HG03135 (cell line): Measurements from ENCODE around the gene CBX2.
"Not testable (repeated sequence)": the region's sequence is repeated elsewhere in the genome, so short reads cannot be mapped to it uniquely, and the experiment has no call there.

Source experiments
- ATAC-seq: cut with Tn5 transposase; IDR thresholded peaks from one replicate; pipeline ENCODE4 v1.9.1; 2021; ENCODE audit warnings: mild to moderate bottlenecking, moderate library complexity; ENCODE audit not compliant: unreplicated experiment

CBX2 gene

GRCh38 chr17:79742589-79742918, 35.4 kb upstream of the CBX2 start:
- no peak for ATAC-seq

GRCh38 chr17:79742951-79743476, 34.9 kb upstream of the CBX2 start:
- ATAC-seq, result no peak

GRCh38 chr17:79743614-79744013, 34.3 kb upstream of the CBX2 start:
- ATAC-seq, result no peak

GRCh38 chr17:79745641-79746105, 32.3 kb upstream of the CBX2 start:
- ATAC-seq, result no peak

- ATAC-seq, result no peak
Measured at GRCh38 chr17:79746889-79747507, 30.9 kb upstream of the CBX2 start.

DNA sequence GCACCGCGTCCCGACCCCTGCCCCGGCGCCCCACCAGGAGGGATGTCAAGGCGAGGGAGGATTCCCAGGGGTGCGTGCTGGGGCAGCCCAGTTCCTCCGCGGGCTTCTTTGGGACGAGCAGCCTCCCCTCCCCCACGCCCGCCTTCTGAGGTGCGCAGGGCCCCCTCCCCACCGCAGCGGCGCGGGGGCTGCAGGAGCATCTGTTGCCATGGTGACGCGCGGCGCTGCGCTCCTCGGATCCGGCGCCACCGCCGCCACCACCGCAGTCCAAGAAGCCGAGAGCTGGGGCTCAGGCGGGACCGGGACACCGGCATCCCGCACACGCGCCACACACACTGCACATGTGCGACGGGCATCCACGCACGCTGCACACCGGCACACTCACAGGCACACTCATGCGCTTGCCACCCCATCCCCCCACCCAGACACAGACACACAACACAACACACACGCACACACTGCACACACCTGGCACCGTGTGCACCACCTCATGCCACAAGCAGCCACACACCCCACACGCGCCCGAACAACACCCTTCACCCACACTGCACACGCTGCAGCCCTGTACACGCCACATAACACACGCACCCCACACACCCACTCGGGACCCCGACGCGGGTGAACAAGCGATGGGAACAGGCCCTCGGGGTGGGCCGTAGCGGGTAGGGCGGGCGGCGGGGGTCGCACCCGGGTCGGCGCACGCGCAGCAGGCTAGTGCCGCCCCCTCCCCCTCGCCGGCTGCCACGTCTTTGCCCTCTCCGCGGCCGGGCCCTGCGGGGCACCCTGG, 30.2 kb upstream of the CBX2 start:
- no peak for ATAC-seq

GRCh38 chr17:79748295-79749099, 29.5 kb upstream of the CBX2 start:
- ATAC-seq, result no peak

DNA sequence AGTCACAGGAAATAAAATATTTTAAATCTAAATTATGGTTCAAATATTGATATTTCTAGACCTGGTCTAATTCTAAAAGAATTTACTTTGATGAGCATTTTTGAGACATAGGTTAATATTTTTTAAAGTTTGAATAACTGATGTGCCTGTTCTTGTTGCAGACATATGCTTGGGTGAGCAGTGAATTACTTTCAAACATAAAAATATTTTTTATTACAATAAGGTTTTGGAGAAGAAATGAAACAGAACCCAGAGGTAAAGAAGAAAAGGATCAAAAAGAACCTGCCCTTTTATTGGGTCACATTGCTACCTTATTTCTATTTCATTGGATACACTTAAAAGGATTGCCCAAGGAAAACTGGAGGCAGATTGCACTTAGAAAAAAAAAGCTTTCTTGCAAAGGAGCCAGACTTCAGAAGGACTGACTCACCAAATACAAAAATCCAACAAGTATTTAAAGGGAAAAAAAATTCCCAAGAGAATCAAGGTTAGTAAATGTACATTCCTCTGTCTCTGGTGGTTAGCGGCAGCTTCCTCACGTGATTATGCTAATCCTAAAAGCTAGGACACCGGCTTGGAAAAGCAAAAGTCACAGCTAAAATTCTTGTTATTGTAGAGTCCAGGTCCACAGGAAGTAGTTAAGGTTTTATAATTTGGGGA, 28.7 kb upstream of the CBX2 start:
- ATAC-seq, result no peak

GRCh38 chr17:79749958-79750357, 28.0 kb upstream of the CBX2 start:
- ATAC-seq, result no peak

GRCh38 chr17:79750650-79751545, 27.1 kb upstream of the CBX2 start:
- no peak for ATAC-seq

GRCh38 chr17:79752175-79752574, 25.8 kb upstream of the CBX2 start:
- ATAC-seq, result no peak

DNA sequence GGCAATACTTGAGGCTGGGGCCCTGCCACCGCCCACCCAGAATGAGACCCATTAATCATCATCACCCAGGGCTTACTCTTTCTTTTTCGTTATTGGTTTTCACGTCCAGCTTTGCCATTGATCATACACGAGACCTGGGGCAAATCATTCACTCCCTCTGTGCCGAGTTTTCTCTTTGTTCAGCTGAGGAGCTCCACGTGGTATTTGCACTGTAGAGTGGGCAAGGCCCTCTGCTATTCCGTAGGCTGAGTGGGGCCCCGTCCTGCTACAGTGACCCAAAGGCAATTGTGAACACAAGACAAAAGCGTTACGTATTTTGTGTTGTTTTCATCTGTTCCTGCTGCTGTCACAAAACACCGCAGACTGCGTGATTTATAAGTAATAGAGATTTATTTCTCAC, 23.6 kb upstream of the CBX2 start:
- no peak for ATAC-seq

- ATAC-seq, result not testable (repeated sequence)
Measured at GRCh38 chr17:79754903-79755302, 23.0 kb upstream of the CBX2 start.

GRCh38 chr17:79755591-79755990, 22.4 kb upstream of the CBX2 start:
- ATAC-seq, result no peak

DNA sequence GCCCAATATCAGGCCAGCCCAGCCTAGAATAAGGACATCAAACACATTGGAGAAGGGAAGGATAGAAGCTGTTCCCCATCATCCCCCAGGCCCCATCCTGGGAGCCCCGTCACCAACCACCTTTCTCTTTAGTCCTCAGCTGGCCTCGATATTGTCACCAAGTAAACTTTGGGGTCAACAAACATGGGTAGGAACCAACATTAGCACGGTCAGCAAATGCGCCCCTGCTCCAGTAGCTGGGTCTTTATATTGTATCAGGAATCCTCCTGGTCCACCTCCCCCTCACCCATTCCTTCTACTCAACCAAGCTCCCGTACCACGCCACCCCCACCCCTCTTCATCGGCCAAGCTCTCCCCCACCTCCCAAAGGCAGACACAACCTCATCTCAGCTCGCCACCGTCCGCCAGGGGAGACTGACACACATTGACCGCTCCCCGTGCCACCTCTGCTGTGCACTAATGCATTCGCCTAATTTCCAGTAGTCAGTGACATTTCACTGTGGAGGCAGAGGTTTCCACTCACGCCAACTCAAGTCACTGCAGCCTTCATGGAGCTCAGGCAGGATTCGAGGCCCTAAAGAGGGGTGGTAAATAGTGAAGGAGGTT, 20.7 kb upstream of the CBX2 start:
- no peak for ATAC-seq

- no peak for ATAC-seq
Measured at GRCh38 chr17:79758271-79758670, 19.7 kb upstream of the CBX2 start.

GRCh38 chr17:79760197-79760906, 17.6 kb upstream of the CBX2 start:
- ATAC-seq, result no peak

DNA sequence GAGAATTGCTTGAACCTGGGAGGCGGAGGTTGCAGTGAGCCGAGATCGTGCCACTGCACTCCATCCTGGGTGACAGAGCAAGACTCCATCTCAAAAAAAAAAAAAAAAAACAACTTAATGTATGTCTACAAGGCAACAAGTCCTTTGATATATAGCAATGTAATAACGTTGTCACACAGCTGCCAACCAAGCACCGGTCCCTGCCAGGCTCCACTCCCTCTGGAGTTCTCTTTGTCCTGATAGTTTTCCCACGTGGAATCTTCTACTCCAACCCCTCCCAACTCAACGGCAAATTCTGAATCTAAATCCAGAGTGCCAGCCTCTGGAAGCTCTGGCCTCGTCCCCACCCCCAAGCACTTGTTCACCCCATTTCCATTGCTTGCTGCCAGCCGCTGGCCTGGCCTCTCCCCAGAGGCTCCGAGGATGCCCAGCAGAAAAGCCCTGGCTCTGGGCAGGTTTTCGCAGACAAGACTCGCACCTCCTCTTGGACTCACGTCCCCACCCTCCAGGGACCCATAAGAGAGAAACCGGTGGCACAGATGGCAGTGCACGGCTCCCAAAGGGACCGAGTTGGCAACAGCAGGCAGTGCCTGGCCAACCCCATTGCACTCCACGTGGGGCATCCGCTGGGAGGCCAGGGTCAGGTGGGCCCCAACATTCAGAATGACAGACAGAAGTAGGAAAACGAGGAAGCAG, 15.9 kb upstream of the CBX2 start:
- ATAC-seq, result no peak
